ENCODE data around the gene HLTF.

DNA sequence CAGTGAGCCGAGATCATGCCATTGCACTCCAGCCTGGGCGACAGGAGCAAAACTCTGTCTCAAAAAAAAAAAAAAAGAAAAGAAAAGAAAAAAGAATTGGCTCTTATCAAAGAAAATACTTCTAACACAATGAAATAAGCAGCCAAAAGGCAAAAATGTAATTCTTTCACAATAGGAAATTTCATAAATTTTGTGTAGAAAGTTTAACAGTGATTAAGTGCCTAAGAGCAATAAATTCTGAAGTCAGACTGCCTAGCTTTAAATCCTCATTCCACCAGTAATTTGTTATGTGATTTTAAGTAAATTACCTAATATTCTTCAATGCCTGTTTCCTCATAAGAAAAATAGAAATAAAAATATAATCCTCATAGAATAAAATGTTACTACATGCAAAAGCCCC is 24.6 kb downstream of the HLTF start:
- no peak for TF ChIP-seq POLR2A (IDR thresholded peaks at IDR 0.05)
- no peak for TF ChIP-seq CTCF (IDR thresholded peaks at IDR 0.05)
